WTC11 (cell line): ENCODE results near the gene DYSF. TPM values are rescaled to one million over a fixed set of nuclear protein-coding genes. Genes with fewer than 3 reads are reported as not detected.

Source experiments
- ATAC-seq: fragments of 200-7000 bp; cut with Tn5 transposase; 2 replicates; pipeline ENCODE4 v1.10.0; 2021; ENCODE audit warnings: mild to moderate bottlenecking, moderate library complexity
- CTCF ChIA-PET: fragments of 300-600 bp; sonication (Branson Sonifier 250); formaldehyde crosslinking; loops from one replicate; lab custom pipeline; 2021; ENCODE audit warnings: antibody characterized with exemption; lab: Charles Lee
- POLR2A ChIA-PET: fragments of 350-600 bp; sonication (Branson Sonifier 250); formaldehyde crosslinking; loops from one replicate; lab custom pipeline; 2021; ENCODE audit warnings: antibody characterized with exemption; lab: Charles Lee
- DNase-seq: peaks from one replicate; pipeline ENCODE4 v3.0.0; 2021; ENCODE audit warnings: low spot score
- H3K27ac Mint-ChIP-seq: 2 replicates; pipeline ENCODE4 v1.8.0; 2021; ENCODE audit warnings: mixed read lengths
- H3K27me3 Mint-ChIP-seq: 2 replicates; pipeline ENCODE4 v1.8.0; 2021; ENCODE audit warnings: low read depth, mild to moderate bottlenecking, moderate library complexity, mixed read lengths
- H3K36me3 Mint-ChIP-seq: 2 replicates; pipeline ENCODE4 v1.8.0; 2021; ENCODE audit warnings: mixed read lengths
- H3K4me1 Mint-ChIP-seq: 2 replicates; pipeline ENCODE4 v1.8.0; 2022; ENCODE audit warnings: mixed read lengths
- H3K4me3 Mint-ChIP-seq: 2 replicates; pipeline ENCODE4 v1.8.0; 2021; ENCODE audit warnings: mild to moderate bottlenecking, moderate library complexity, mixed read lengths
- H3K9me3 Mint-ChIP-seq: 2 replicates; pipeline ENCODE4 v1.8.0; 2021; ENCODE audit warnings: mixed read lengths
- CBFB ChIP-seq: sonication (generic); formaldehyde crosslinking; IDR thresholded peaks from 2 replicates; pipeline ENCODE4 v1.8.1; 2022; ENCODE audit warnings: mild to moderate bottlenecking, low read depth, missing genetic modification reagents
- CTCF ChIP-seq: fragments of 200-600 bp; IDR thresholded peaks from 2 replicates; pipeline ENCODE4 v1.8.0; 2022; ENCODE audit warnings: antibody characterized with exemption
- ESRRA ChIP-seq: sonication (generic); formaldehyde crosslinking; IDR thresholded peaks from 2 replicates; pipeline ENCODE4 v1.8.1; 2022; ENCODE audit warnings: mild to moderate bottlenecking, missing genetic modification reagents, borderline replicate concordance
- ETV6 ChIP-seq: sonication (generic); formaldehyde crosslinking; IDR thresholded peaks from 2 replicates; pipeline ENCODE4 v1.8.1; 2022; ENCODE audit warnings: mild to moderate bottlenecking, missing genetic modification reagents
- GRHL2 ChIP-seq: fragments of 250-450 bp; sonication (Bioruptor Pico); IDR thresholded peaks from 2 replicates; pipeline ENCODE4 v1.8.0; 2022; ENCODE audit warnings: mild to moderate bottlenecking, moderate library complexity; ENCODE audit not compliant: insufficient replicate concordance, severe bottlenecking
- GTF2I ChIP-seq: fragments of 250-450 bp; sonication (Bioruptor Pico); conservative IDR thresholded peaks from 2 replicates; pipeline ENCODE4 v1.4.0; 2021; ENCODE audit warnings: mild to moderate bottlenecking
- HMGXB4 ChIP-seq: sonication (generic); formaldehyde crosslinking; IDR thresholded peaks from 2 replicates; pipeline ENCODE4 v1.8.1; 2023; ENCODE audit warnings: mild to moderate bottlenecking, moderate library complexity, missing genetic modification reagents
- MXD4 ChIP-seq: fragments of 250-450 bp; sonication (Bioruptor Pico); IDR thresholded peaks from 2 replicates; pipeline ENCODE4 v1.8.0; 2021; ENCODE audit warnings: mild to moderate bottlenecking, moderate library complexity, borderline replicate concordance
- NR2C2 ChIP-seq: sonication (generic); formaldehyde crosslinking; IDR thresholded peaks from 2 replicates; pipeline ENCODE4 v1.8.0; 2022; ENCODE audit warnings: mild to moderate bottlenecking, missing genetic modification reagents
- OVOL2 ChIP-seq: fragments of 250-450 bp; sonication (Bioruptor Pico); IDR thresholded peaks from 2 replicates; pipeline ENCODE4 v1.9.0; 2021; ENCODE audit warnings: mild to moderate bottlenecking, borderline replicate concordance
- RELA ChIP-seq: sonication (generic); formaldehyde crosslinking; IDR thresholded peaks from 2 replicates; pipeline ENCODE4 v1.8.1; 2022; ENCODE audit warnings: missing genetic modification reagents, mild to moderate bottlenecking, borderline replicate concordance
- TP53 ChIP-seq: sonication (generic); formaldehyde crosslinking; IDR thresholded peaks from 2 replicates; pipeline ENCODE4 v1.8.1; 2023; ENCODE audit warnings: mild to moderate bottlenecking, missing genetic modification reagents
- ZNF317 ChIP-seq: sonication (generic); formaldehyde crosslinking; IDR thresholded peaks from 2 replicates; pipeline ENCODE4 v1.8.1; 2023; ENCODE audit warnings: low read depth, mild to moderate bottlenecking, moderate library complexity, missing genetic modification reagents, borderline replicate concordance
- ZNF396 ChIP-seq: fragments of 250-450 bp; sonication (Bioruptor Pico); IDR thresholded peaks from 2 replicates; pipeline ENCODE4 v1.8.0; 2021; ENCODE audit warnings: mild to moderate bottlenecking, moderate library complexity, borderline replicate concordance
- total RNA-seq: library from RNA; stranded (reverse); gene quantifications from 3 replicates; pipeline ENCODE4 v1.2.3, GENCODE V29; 2021
- TF ChIP-seq, protein P1 (sequence below): sonication (generic); formaldehyde crosslinking; IDR thresholded peaks from 2 replicates; pipeline ENCODE4 v1.8.1; 2022; ENCODE audit warnings: low read depth, missing genetic modification reagents, borderline replicate concordance
- TF ChIP-seq, protein P2 (sequence below): sonication (generic); formaldehyde crosslinking; IDR thresholded peaks from 2 replicates; pipeline ENCODE4 v1.8.1; 2022; ENCODE audit warnings: mild to moderate bottlenecking, missing genetic modification reagents, moderate library complexity, borderline replicate concordance
- TF ChIP-seq, protein P3 (sequence below): fragments of 250-450 bp; sonication (Bioruptor Pico); IDR thresholded peaks from 2 replicates; pipeline ENCODE4 v1.9.0; 2021; ENCODE audit warnings: mild to moderate bottlenecking, borderline replicate concordance
- TF ChIP-seq, protein P4 (sequence below): sonication (generic); formaldehyde crosslinking; conservative IDR thresholded peaks from 2 replicates; pipeline ENCODE4 v1.8.1; 2023; ENCODE audit warnings: mild to moderate bottlenecking, low read depth, missing genetic modification reagents, moderate library complexity

Gene DYSF
- total RNA-seq, 1 experiment from 2014 or later: 14.8 TPM

DNA sequence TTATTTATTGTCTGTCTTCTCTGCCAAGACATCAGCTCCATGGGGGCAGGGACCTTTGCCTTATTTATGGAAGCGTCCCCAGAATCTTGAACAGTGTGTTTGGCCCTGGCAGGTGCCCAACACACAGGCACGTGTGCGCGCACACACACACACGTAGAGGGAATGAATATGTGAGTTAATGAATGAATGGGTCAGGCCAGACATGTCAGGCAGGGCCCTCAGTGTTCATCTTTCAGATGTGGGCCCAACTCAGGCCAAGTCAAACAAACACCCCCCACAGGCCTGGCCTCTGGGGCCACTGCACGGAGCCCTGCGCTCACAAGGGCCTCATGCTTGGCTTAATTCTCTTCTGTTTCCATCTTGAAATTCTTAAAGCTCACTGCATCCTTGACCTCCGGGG is 54.1 kb downstream of the DYSF start:
- Mint-ChIP-seq H3K27me3 (no peaks in the 10 kb centered on the region), H3K36me3 (no peaks in the 10 kb centered on the region), H3K4me3 (no peak overlapping the region), H3K27ac (no peak overlapping the region), H3K4me1 (no peaks in the 10 kb centered on the region), H3K9me3 (no peaks in the 10 kb centered on the region)
- CTCF ChIA-PET: interaction anchor here (1.0 to 5.0 kb wide), 5 partner anchors 23 to 208 kb away, joined by 3 to 25 read pairs (median 4); partner anchors contain the start of gene DYSF
- DNase-seq (no peak), ATAC-seq (no peak)
- POLR2A ChIA-PET: no interaction called here
- TF ChIP-seq TP53 (CRISPR knock-in tag) (no peak), MXD4 (no peak), OVOL2 (CRISPR knock-in tag) (no peak), GTF2I (CRISPR knock-in tag) (no peak), CBFB (no peak)
- TF ChIP-seq, protein P1, sequence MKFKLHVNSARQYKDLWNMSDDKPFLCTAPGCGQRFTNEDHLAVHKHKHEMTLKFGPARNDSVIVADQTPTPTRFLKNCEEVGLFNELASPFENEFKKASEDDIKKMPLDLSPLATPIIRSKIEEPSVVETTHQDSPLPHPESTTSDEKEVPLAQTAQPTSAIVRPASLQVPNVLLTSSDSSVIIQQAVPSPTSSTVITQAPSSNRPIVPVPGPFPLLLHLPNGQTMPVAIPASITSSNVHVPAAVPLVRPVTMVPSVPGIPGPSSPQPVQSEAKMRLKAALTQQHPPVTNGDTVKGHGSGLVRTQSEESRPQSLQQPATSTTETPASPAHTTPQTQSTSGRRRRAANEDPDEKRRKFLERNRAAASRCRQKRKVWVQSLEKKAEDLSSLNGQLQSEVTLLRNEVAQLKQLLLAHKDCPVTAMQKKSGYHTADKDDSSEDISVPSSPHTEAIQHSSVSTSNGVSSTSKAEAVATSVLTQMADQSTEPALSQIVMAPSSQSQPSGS: no peak
- TF ChIP-seq, protein P2, sequence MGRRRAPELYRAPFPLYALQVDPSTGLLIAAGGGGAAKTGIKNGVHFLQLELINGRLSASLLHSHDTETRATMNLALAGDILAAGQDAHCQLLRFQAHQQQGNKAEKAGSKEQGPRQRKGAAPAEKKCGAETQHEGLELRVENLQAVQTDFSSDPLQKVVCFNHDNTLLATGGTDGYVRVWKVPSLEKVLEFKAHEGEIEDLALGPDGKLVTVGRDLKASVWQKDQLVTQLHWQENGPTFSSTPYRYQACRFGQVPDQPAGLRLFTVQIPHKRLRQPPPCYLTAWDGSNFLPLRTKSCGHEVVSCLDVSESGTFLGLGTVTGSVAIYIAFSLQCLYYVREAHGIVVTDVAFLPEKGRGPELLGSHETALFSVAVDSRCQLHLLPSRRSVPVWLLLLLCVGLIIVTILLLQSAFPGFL (CRISPR knock-in tag): no peak
- TF ChIP-seq, protein P3, sequence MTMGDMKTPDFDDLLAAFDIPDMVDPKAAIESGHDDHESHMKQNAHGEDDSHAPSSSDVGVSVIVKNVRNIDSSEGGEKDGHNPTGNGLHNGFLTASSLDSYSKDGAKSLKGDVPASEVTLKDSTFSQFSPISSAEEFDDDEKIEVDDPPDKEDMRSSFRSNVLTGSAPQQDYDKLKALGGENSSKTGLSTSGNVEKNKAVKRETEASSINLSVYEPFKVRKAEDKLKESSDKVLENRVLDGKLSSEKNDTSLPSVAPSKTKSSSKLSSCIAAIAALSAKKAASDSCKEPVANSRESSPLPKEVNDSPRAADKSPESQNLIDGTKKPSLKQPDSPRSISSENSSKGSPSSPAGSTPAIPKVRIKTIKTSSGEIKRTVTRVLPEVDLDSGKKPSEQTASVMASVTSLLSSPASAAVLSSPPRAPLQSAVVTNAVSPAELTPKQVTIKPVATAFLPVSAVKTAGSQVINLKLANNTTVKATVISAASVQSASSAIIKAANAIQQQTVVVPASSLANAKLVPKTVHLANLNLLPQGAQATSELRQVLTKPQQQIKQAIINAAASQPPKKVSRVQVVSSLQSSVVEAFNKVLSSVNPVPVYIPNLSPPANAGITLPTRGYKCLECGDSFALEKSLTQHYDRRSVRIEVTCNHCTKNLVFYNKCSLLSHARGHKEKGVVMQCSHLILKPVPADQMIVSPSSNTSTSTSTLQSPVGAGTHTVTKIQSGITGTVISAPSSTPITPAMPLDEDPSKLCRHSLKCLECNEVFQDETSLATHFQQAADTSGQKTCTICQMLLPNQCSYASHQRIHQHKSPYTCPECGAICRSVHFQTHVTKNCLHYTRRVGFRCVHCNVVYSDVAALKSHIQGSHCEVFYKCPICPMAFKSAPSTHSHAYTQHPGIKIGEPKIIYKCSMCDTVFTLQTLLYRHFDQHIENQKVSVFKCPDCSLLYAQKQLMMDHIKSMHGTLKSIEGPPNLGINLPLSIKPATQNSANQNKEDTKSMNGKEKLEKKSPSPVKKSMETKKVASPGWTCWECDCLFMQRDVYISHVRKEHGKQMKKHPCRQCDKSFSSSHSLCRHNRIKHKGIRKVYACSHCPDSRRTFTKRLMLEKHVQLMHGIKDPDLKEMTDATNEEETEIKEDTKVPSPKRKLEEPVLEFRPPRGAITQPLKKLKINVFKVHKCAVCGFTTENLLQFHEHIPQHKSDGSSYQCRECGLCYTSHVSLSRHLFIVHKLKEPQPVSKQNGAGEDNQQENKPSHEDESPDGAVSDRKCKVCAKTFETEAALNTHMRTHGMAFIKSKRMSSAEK (CRISPR knock-in tag): no peak
- TF ChIP-seq, all 79 proteins: peak for 0

DNA sequence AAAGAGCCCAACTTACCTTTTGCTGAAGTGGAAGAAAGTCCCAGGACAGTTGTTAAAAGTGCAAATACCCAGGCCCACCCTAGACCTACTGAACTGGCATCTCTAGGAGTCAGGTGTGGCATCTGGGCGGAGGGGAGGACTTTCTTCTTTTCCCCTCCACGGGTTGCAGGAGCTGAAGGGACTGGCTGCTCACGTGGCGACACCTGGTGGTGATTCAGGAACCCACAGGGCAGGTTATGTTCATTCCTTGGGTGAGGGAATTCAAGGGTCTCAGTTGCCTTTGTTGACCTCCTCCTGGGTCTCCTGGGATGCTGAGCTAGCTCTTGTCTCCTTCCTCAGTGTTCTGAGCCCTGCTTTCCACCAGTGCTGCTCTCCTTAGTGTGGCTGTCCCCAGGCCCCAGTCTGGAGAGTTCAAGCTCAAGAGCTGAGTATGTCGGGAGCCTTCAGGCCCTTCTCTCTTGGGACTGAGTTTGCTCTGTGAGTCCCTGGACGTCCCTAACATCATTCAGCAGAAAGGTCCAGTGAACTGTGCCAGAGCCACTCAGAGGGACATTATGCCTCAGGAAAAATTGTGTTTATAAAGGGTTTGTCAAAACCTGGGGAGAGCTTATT is 56.9 kb downstream of the DYSF start:
- TF ChIP-seq ETV6 (CRISPR knock-in tag) (no peak), CTCF (peak; percentile 79)
- no peak overlapping the region for H3K4me3 Mint-ChIP-seq
- POLR2A ChIA-PET: no interaction called here

DNA sequence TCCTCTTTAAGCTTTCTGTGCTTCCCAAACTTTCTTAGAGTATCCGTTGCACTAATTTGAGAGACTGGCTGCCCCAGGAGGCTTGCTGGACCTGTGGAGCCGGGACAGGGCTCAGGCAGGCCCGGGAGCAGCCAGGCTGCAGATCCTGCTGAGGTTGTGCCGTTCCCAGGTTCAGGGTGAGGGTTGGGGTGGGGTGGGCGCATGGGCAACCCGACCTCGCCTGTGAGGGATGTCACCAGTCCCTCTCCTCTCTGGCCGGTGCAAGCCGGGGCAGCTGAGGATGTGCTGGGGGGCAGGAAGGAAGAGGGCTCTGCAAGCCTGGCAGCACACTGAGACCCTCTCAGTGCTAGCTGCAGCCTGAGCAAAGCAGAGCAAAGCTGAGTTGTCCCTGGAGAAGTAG is 57.6 kb downstream of the DYSF start:
- H3K27me3 Mint-ChIP-seq: no peaks in the 10 kb centered on the region
- ChIA-PET POLR2A (no interaction called here), CTCF (interaction anchor here (0.5 to 6.2 kb wide), 21 partner anchors 10 to 470 kb away, joined by 3 to 116 read pairs (median 7); partner anchors contain the start of genes DYSF and ZNF638)
- H3K4me3 Mint-ChIP-seq: no peak overlapping the region
- no peak for DNase-seq
- H3K9me3 Mint-ChIP-seq: no peaks in the 10 kb centered on the region
- no peak overlapping the region for H3K27ac Mint-ChIP-seq
- ATAC-seq: no peak
- H3K36me3 Mint-ChIP-seq: no peaks in the 10 kb centered on the region
- no peaks in the 10 kb centered on the region for H3K4me1 Mint-ChIP-seq
- TF ChIP-seq GRHL2 (CRISPR knock-in tag) (no peak), HMGXB4 (CRISPR knock-in tag) (no peak), ZNF317 (CRISPR knock-in tag) (no peak), ZNF396 (CRISPR knock-in tag) (no peak), NR2C2 (CRISPR knock-in tag) (no peak), RELA (CRISPR knock-in tag) (no peak), OVOL2 (CRISPR knock-in tag) (no peak), ESRRA (CRISPR knock-in tag) (no peak)
- TF ChIP-seq, protein P4, sequence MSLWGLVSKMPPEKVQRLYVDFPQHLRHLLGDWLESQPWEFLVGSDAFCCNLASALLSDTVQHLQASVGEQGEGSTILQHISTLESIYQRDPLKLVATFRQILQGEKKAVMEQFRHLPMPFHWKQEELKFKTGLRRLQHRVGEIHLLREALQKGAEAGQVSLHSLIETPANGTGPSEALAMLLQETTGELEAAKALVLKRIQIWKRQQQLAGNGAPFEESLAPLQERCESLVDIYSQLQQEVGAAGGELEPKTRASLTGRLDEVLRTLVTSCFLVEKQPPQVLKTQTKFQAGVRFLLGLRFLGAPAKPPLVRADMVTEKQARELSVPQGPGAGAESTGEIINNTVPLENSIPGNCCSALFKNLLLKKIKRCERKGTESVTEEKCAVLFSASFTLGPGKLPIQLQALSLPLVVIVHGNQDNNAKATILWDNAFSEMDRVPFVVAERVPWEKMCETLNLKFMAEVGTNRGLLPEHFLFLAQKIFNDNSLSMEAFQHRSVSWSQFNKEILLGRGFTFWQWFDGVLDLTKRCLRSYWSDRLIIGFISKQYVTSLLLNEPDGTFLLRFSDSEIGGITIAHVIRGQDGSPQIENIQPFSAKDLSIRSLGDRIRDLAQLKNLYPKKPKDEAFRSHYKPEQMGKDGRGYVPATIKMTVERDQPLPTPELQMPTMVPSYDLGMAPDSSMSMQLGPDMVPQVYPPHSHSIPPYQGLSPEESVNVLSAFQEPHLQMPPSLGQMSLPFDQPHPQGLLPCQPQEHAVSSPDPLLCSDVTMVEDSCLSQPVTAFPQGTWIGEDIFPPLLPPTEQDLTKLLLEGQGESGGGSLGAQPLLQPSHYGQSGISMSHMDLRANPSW (CRISPR knock-in tag): no peak

More for the DNA sequence above, 56.9 kb downstream of the DYSF start:
- CTCF ChIA-PET: interaction anchor here (0.6 to 6.2 kb wide), 24 partner anchors 9 to 354 kb away, joined by 3 to 116 read pairs (median 5); partner anchors contain the start of genes DYSF and ZNF638
- H3K27ac Mint-ChIP-seq: no peak overlapping the region
- DNase-seq (peak; percentile 89), ATAC-seq (peak; percentile 85)
- H3K4me1 Mint-ChIP-seq: no peaks in the 10 kb centered on the region
- H3K36me3 Mint-ChIP-seq: no peaks in the 10 kb centered on the region
- H3K27me3 Mint-ChIP-seq: no peaks in the 10 kb centered on the region
- no peaks in the 10 kb centered on the region for H3K9me3 Mint-ChIP-seq
